ENCODE measurements around the gene PTS. TPM values are rescaled to one million over a fixed set of nuclear protein-coding genes. Genes with fewer than 3 reads are reported as not detected.

The PTS gene
- total RNA-seq, 1 donor from 2014 or later, result 39.5 TPM

- DNase-seq (ENCODE audit: low read depth in 2 of 2), result peak; percentile 67 to 69
Observed at GRCh38 chr11:112221274-112221835, 4.9 kb upstream of the PTS start.

GRCh38 chr11:112222303-112222702 is 3.9 kb upstream of the PTS start:
- DNase-seq (ENCODE audit: low read depth in 2 of 2), result no peak

GRCh38 chr11:112223121-112223520 is 3.1 kb upstream of the PTS start:
- DNase-seq (ENCODE audit: low read depth in 2 of 2), result no peak

GRCh38 chr11:112223754-112224532 is 2.3 kb upstream of the PTS start:
- DNase-seq (ENCODE audit: low read depth in 2 of 2), result no peak

DNA sequence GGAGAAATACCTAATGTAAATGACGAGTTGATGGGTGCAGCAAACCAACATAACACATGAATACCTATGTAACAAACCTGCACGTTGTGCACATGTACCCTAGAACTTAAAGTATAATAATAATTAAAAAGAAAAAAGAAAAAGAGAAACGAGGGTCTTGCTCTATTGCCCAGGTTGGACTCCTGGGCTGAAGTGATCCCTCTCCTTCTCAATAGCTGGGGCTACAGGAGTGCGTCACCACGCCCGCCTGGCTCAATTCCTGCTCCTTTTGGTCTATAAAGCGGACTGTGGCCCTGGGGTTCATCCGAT is 521 bp upstream of the PTS start:
- peak in 1 of 2 donors; percentile 81 for DNase-seq (ENCODE audit: low read depth in 2 of 2)

GRCh38 chr11:112226831-112227401 is 688 bp downstream of the PTS start:
- peak; percentile 40 to 60 for DNase-seq (ENCODE audit: low read depth in 2 of 2)

DNA sequence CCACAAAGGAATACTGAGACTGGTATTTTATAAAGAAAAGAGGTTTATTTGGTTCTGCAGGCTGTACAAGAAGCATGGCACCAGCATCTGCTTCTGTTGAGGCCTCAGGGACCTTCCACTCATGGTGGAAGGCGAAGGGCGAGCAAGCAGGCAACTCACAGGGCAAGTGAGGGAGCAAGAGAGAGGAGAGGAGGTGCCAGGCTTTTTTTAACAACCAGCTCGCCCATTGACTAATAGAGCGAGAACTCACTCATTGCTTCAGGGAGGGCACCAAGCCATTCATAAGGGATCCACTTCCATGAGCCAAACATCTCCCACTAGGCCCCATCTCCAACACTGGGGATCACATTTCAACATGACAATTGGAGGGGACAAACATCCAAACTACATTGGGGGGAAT is 1.2 kb downstream of the PTS start:
- DNase-seq (ENCODE audit: low read depth in 2 of 2), result no peak

DNA sequence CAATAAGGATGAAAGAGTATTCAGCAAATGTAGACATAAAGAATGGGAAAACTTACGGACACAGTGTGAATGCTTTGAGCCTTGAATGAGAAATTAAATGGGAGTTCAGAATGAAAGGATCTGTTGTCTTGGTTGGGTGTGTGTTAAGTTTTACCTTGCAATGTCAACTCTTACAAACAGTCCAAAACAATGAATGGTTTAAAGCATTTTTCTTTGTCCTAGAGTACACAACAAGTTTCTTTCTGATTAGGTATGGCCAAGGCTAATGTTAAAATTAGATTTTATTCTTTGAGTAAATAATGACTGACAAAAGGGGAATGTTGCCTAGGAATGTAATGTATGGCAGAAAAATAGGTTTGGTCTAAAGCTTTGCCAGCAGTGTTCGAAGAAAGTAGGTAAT is 2.5 kb downstream of the PTS start:
- DNase-seq (ENCODE audit: low read depth in 2 of 2), result no peak

GRCh38 chr11:112229159-112229558 is 2.9 kb downstream of the PTS start:
- no peak for DNase-seq (ENCODE audit: low read depth in 2 of 2)

DNA sequence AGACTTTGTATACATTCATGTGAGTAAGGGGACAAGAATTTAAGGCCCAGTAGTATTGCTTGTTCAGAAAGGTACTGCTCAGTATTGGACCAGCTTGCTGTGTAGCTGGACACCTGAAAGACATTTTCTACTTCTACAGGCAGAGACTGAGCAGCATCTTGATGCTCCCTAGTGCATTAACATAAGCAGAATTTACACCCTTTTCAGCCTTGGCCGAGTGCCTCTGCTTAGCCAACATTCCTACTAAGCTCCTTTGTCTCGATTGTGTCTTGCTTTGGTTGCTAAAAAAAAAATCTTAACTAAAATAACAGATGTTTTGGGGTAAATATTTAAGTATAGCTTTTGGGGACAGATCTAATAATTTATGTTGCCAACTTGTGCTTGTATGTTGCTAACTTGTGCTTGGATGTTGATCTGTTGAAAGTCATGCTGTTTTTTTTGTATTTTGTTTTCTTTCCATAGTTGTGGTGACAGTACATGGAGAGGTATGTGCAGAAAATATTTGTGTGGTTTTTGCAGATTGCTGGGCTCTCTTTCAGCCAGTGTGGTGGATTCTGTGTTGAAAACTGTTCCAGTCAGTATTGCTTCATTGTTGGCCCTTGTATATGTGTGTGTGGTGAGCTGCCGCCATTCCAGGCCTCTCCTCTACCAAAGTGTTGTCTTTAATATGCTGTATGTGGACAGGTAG is 3.7 kb downstream of the PTS start:
- no peak for DNase-seq (ENCODE audit: low read depth in 2 of 2)

- DNase-seq (ENCODE audit: low read depth in 2 of 2), result no peak
Observed at GRCh38 chr11:112231952-112232351, 5.7 kb downstream of the PTS start.

DNA sequence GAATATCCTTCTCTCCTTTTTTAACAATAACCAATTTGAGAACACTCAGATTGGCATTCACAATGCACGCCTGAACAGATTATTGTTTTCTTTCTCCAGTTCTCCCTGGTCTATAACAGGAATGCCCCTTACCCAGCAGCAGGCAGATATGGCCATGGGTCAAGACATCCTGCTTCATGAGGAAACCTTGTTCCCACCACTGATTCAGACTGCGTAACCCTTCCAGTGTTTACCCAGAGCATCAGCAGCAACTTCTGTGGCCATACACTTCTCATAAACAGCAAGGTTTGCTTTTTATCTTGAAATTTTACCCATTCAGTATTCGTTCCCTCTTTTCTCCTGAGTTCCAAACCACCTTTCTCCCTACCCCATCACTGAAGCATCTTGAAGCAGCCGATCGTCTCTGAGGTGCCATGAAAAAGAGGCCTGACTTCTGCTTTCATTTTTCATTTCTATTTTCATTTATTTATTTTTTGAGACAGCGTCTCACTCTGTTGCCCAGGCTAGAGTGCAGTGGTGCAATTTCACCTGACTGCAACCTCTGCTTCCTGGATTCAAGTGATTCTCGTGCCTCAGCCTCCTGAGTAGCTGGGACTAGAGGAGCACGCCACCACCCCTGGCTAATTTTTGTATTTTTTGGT is 9.6 kb downstream of the PTS start:
- no peak for DNase-seq (ENCODE audit: low read depth in 2 of 2)

- no peak for DNase-seq (ENCODE audit: low read depth in 2 of 2)
Observed at GRCh38 chr11:112237451-112237850, 11.2 kb downstream of the PTS start.

GRCh38 chr11:112238041-112238440 is 11.8 kb downstream of the PTS start:
- no peak for DNase-seq (ENCODE audit: low read depth in 2 of 2)

GRCh38 chr11:112241486-112241885 is 15.3 kb downstream of the PTS start:
- no peak for DNase-seq (ENCODE audit: low read depth in 2 of 2)

- DNase-seq (ENCODE audit: low read depth in 2 of 2), result no peak
Observed at GRCh38 chr11:112247201-112247600, 21.0 kb downstream of the PTS start.

GRCh38 chr11:112248201-112248600 is 22.0 kb downstream of the PTS start:
- DNase-seq (ENCODE audit: low read depth in 2 of 2), result no peak

DNA sequence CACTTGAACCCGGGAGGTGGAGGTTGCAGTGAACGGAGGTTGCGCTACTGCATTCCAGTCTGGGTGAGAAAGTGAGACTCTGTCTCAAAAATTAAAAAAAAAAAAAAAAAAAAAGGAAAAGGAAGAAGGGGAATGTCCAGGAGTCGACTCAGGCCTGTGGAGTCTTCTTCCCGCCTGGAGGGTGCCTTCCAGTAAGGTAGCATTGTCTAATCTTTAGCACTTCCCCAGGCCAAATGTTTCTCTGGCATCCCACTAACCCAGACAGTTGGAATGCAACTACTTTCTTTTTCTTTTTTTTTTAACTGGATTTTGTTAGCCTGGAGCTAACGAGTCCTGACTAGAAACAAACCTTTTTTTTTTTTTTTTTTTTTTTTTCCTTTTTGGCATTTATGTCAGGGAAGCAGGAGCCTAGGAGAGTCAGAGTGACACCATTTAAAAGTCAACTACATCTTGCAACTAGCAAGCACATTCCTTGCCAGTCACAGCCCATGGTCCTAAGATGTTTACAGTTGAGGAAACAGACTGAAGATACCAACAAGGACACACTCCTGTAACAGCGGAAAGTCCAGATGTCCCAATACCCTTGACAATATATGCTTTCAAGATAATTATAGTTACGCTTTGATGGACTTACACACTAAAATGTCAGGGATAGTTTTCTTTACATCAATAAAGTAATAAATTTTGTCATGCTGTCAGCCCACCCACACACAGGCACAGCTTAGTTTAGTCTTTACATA is 23.8 kb downstream of the PTS start:
- DNase-seq (ENCODE audit: low read depth in 2 of 2), result no peak

DNA sequence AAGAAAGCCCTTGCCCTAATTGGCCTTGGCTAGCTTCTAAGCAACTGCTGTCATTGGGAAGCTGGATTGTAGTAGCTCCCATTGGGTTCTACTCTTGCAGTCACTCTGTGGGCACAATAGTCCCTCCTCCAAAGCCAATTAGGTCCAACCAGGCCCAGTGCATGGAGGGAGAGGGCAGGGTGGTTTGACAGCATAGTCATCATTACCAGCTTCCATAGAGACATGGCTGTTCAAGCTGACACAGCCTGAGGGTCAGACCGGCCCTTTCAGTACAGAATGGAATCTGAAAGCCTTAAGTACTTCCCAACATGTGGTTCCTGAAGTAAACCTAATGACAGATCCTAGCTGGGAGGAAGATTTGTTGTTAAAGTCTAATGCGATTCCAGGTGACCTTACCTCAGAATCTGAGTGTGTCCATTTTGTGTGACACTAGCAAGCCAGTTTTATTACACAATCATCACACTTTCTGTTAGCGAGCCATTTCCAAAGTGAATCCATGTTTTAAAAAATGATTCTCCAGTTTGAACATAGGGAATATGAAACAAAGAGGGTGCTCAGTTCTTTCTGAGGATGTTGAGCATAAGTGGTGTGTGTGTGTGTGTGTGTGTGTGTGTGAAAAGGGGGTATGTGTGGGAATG is 27.5 kb downstream of the PTS start:
- DNase-seq (ENCODE audit: low read depth in 2 of 2), result no peak

DNA sequence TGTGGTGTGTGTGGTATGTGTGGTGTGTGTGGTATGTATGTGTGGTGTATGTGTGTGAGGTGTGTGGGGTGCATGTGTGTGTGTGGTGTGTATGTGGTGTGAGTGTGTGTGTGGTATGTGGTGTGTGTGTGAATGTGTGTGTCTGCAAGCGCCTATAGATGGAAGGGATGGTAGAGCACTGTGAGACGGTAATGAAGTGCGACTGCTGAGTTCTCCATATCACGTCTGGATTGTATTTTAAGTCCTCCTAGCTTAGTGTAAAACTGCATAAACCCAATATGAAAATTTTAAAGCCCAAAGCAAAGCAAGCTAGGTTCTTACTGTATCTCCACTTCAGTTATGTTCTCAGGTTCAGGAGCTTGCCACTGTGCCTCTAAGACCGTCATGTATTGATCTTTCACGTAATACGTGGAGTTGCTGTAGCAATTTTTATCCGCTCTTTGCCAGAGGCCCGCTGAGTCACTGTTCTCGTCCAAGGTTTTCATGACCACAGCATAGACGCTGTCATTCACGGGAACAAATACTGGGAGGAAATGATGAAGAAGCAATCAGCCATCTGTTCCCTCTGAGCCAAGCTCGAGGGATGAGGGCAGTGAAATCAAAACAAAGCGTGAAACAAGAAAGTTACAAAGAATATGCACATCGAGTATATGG is 29.0 kb downstream of the PTS start:
- DNase-seq (ENCODE audit: low read depth in 2 of 2), result peak; percentile 56 to 90
